ENCODE data around the gene TARS3. TPM values are rescaled to one million over a fixed set of nuclear protein-coding genes. Genes with fewer than 3 reads are reported as not detected.

Gene TARS3
- total RNA-seq, 4 donors from 2014 or later, result 6.2 to 11.3 (median 9.6) TPM

GRCh38 chr15:101723171-101723873 is 951 bp downstream of the TARS3 start:
- intact Hi-C loops (cut with DNase I; ENCODE audit: low total_unique reads), result no loop called here
- no peak for DNase-seq (ENCODE audit: low spot score in 2 of 2)
- TF ChIP-seq, protein P1, sequence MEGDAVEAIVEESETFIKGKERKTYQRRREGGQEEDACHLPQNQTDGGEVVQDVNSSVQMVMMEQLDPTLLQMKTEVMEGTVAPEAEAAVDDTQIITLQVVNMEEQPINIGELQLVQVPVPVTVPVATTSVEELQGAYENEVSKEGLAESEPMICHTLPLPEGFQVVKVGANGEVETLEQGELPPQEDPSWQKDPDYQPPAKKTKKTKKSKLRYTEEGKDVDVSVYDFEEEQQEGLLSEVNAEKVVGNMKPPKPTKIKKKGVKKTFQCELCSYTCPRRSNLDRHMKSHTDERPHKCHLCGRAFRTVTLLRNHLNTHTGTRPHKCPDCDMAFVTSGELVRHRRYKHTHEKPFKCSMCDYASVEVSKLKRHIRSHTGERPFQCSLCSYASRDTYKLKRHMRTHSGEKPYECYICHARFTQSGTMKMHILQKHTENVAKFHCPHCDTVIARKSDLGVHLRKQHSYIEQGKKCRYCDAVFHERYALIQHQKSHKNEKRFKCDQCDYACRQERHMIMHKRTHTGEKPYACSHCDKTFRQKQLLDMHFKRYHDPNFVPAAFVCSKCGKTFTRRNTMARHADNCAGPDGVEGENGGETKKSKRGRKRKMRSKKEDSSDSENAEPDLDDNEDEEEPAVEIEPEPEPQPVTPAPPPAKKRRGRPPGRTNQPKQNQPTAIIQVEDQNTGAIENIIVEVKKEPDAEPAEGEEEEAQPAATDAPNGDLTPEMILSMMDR (IDR thresholded peaks at IDR 0.05), result no peak
- TF ChIP-seq POLR2A (IDR thresholded peaks at IDR 0.05), result no peak
- WGBS, 2 donors, result 7 to 10% methylated on average over 8 of the region's 8 CpGs
- H3K4me3 ChIP-seq (ENCODE audit: low read depth, poor library complexity, severe bottlenecking), result peak overlapping the region; percentile 49

- DNase-seq (ENCODE audit: low spot score in 2 of 2), result no peak
- no peak overlapping the region for H3K4me3 ChIP-seq (ENCODE audit: low read depth, poor library complexity, severe bottlenecking)
- intact Hi-C loops (cut with DNase I; ENCODE audit: low total_unique reads), result no loop called here
- no peak for TF ChIP-seq POLR2A (IDR thresholded peaks at IDR 0.05)
- TF ChIP-seq, protein P1 (IDR thresholded peaks at IDR 0.05), result no peak
- 82 to 91% methylated on average over 3 of the region's 3 CpGs for whole genome bisulfite sequencing, 2 donors
Measured at GRCh38 chr15:101718896-101719295, 5.4 kb downstream of the TARS3 start.

DNA sequence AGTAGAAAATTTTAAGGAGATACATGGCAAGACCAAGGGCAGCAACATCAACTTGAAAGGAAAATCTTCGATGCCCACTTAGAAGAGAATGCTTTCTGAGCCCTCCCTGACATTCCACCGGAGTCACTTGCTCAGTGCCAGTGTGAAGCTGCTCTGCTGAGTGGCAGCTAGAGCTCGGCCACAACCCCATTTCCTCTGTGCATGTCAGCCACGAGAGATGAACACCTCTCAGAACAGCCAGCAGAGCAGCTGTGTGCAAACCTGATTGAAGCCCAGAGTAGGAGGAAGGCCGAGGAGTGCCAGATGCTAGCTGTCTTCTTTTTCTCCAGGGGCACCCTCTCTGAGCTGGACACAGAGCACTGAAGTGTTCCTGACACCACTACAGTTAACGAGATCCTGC is 12.2 kb downstream of the TARS3 start:
- no peak for DNase-seq (ENCODE audit: low spot score in 2 of 2)
- intact Hi-C loops (cut with DNase I; ENCODE audit: low total_unique reads), result no loop called here
- WGBS, 2 donors, result 93 to 95% methylated on average over 6 of the region's 6 CpGs
- H3K4me3 ChIP-seq (ENCODE audit: low read depth, poor library complexity, severe bottlenecking), result no peak overlapping the region
- TF ChIP-seq, protein P1 (IDR thresholded peaks at IDR 0.05), result no peak
- TF ChIP-seq POLR2A (IDR thresholded peaks at IDR 0.05), result no peak

- TF ChIP-seq, protein P1 (IDR thresholded peaks at IDR 0.05), result no peak
- no peak for TF ChIP-seq POLR2A (IDR thresholded peaks at IDR 0.05)
- intact Hi-C loops (cut with DNase I; ENCODE audit: low total_unique reads), result no loop called here
- 79 to 85% methylated on average over 6 of the region's 6 CpGs for WGBS, 2 donors
- H3K4me3 ChIP-seq (ENCODE audit: low read depth, poor library complexity, severe bottlenecking), result no peak overlapping the region
- no peak for DNase-seq (ENCODE audit: low spot score in 2 of 2)
Measured at GRCh38 chr15:101710806-101711205, 13.5 kb downstream of the TARS3 start.

GRCh38 chr15:101709466-101709865 is 14.8 kb downstream of the TARS3 start:
- TF ChIP-seq, protein P1 (IDR thresholded peaks at IDR 0.05), result no peak
- TF ChIP-seq POLR2A (IDR thresholded peaks at IDR 0.05), result no peak
- intact Hi-C loops (cut with DNase I; ENCODE audit: low total_unique reads), result no loop called here
- H3K4me3 ChIP-seq (ENCODE audit: low read depth, poor library complexity, severe bottlenecking), result no peak overlapping the region
- DNase-seq (ENCODE audit: low spot score in 2 of 2), result no peak
- 91 to 98% methylated on average over 5 of the region's 5 CpGs for WGBS, 2 donors

DNA sequence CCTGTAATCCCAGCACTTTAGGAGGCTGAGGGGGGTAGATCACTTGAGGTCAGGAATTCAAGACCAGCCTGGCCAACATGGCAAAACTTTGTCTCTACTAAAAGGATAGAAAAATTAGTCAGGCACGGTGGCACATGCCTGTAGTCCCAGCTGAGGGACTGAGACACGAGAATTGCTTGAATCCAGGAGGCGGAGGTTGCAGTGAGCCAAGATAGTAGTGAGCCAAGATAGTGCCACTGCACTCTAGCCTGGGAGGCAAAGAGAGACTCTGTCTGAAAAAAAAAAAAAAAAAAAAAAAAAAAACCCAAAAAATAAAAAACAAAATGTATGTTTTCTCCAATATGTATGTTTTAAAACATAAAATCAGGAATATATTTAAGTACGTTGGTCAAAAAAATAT is 16.3 kb downstream of the TARS3 start:
- DNase-seq (ENCODE audit: low spot score in 2 of 2), result no peak
- intact Hi-C loops (cut with DNase I; ENCODE audit: low total_unique reads), result no loop called here
- no peak overlapping the region for H3K4me3 ChIP-seq (ENCODE audit: low read depth, poor library complexity, severe bottlenecking)
- TF ChIP-seq, protein P1 (IDR thresholded peaks at IDR 0.05), result no peak
- no peak for TF ChIP-seq POLR2A (IDR thresholded peaks at IDR 0.05)
- WGBS, 2 donors, result 86 to 88% methylated on average over 4 of the region's 4 CpGs
